ENCODE results near the gene PUSL1.

GRCh38 chr1:1333551-1334241, 25.3 kb downstream of the PUSL1 start:
- TF ChIP-seq CTCF (IDR thresholded peaks at IDR 0.05) (no peak), POLR2A (IDR thresholded peaks at IDR 0.05) (no peak)

Data from lower leg skin (tissue), 3 donors.